Fibroblast of lung (primary cell): ENCODE measurements around the gene TAGLN2.

Source experiments
- CTCF ChIP-seq, 2 donors: IDR thresholded peaks in 1 of 2; conservative IDR thresholded peaks in 1 of 2; 1 replicate in 1 of 2; 2 replicates in 1 of 2; pipeline ENCODE4 v1.5.1; 2011 to 2012; ENCODE audit warnings: low read length in 2 of 2, control low read depth in 1 of 2, inconsistent platforms in 1 of 2, low read depth in 1 of 2, mild to moderate bottlenecking in 1 of 2
- EZH2 ChIP-seq: IDR thresholded peaks from 2 replicates; pipeline ENCODE4 v1.5.1; 2012; ENCODE audit warnings: low read length, control low read depth, mild to moderate bottlenecking; ENCODE audit errors: missing control alignments

- TF ChIP-seq CTCF (conservative IDR thresholded peaks at IDR 0.05 in 1 of 2, IDR thresholded peaks at IDR 0.05 in 1 of 2; ENCODE audit: low read depth in 1 of 2, low read length in 2 of 2) (no peak), EZH2 (no peak)
These were observed 18.8 kb upstream of the TAGLN2 start for GRCh38 chr1:159943908-159944622.
